ENCODE measurements around the gene EPYC.

Gene EPYC

GRCh38 chr12:90999966-91000365 is 4.8 kb downstream of the EPYC start:
- ATAC-seq, result peak; percentile 61
- no peak for TF ChIP-seq PPARA (CRISPR knock-in tag; IDR thresholded peaks at IDR 0.05; ENCODE audit: borderline replicate concordance)
- no peak; the same call in 1 of the 2 replicates for TF ChIP-seq ISL1 (CRISPR knock-in tag; IDR thresholded peaks at IDR 0.05)
- TF ChIP-seq ZFP3 (CRISPR knock-in tag; IDR thresholded peaks at IDR 0.05), result no peak
- no peak for TF ChIP-seq RARB (CRISPR knock-in tag; IDR thresholded peaks at IDR 0.05)
- TF ChIP-seq ZFP30 (CRISPR knock-in tag; IDR thresholded peaks at IDR 0.05), result no peak
- no peak for TF ChIP-seq CSRNP3 (CRISPR knock-in tag; IDR thresholded peaks at IDR 0.05)
- TF ChIP-seq GLIS3 (CRISPR knock-in tag; IDR thresholded peaks at IDR 0.05), result no peak
- TF ChIP-seq ZC3H10 (CRISPR knock-in tag; IDR thresholded peaks at IDR 0.05), result no peak
- no peak for TF ChIP-seq TOX (CRISPR knock-in tag; IDR thresholded peaks at IDR 0.05; ENCODE audit: borderline replicate concordance)
- TF ChIP-seq CSDC2 (CRISPR knock-in tag; IDR thresholded peaks at IDR 0.05), result no peak
- no peak for TF ChIP-seq OSR1 (CRISPR knock-in tag; IDR thresholded peaks at IDR 0.05)

GRCh38 chr12:90999527-90999926 is 5.2 kb downstream of the EPYC start:
- no peak for TF ChIP-seq ZFP30 (CRISPR knock-in tag; IDR thresholded peaks at IDR 0.05)
- no peak for TF ChIP-seq CREB5 (CRISPR knock-in tag; IDR thresholded peaks at IDR 0.05; ENCODE audit: low read depth)
- TF ChIP-seq RARB (CRISPR knock-in tag; IDR thresholded peaks at IDR 0.05), result no peak
- TF ChIP-seq ISL1 (CRISPR knock-in tag; IDR thresholded peaks at IDR 0.05), result no peak; the same call in 1 of the 2 replicates
- TF ChIP-seq ESRRG (CRISPR knock-in tag; IDR thresholded peaks at IDR 0.05), result no peak
- TF ChIP-seq CSRNP3 (CRISPR knock-in tag; IDR thresholded peaks at IDR 0.05), result no peak
- no peak for TF ChIP-seq PPARA (CRISPR knock-in tag; IDR thresholded peaks at IDR 0.05; ENCODE audit: borderline replicate concordance)
- no peak for TF ChIP-seq CSDC2 (CRISPR knock-in tag; IDR thresholded peaks at IDR 0.05)
- TF ChIP-seq PATZ1 (CRISPR knock-in tag; IDR thresholded peaks at IDR 0.05; ENCODE audit: borderline replicate concordance), result no peak
- no peak for TF ChIP-seq ZC3H10 (CRISPR knock-in tag; IDR thresholded peaks at IDR 0.05)
- TF ChIP-seq OSR1 (CRISPR knock-in tag; IDR thresholded peaks at IDR 0.05), result no peak
- ATAC-seq, result no peak

GRCh38 chr12:90995010-90995409 is 9.8 kb downstream of the EPYC start:
- no peak for ATAC-seq
- no peak for TF ChIP-seq GLIS3 (CRISPR knock-in tag; IDR thresholded peaks at IDR 0.05)
- no peak for TF ChIP-seq PPARA (CRISPR knock-in tag; IDR thresholded peaks at IDR 0.05; ENCODE audit: borderline replicate concordance)
- no peak for TF ChIP-seq CSRNP3 (CRISPR knock-in tag; IDR thresholded peaks at IDR 0.05)
- no peak for TF ChIP-seq PATZ1 (CRISPR knock-in tag; IDR thresholded peaks at IDR 0.05; ENCODE audit: borderline replicate concordance)
- TF ChIP-seq RARB (CRISPR knock-in tag; IDR thresholded peaks at IDR 0.05), result no peak
- no peak for TF ChIP-seq TOX (CRISPR knock-in tag; IDR thresholded peaks at IDR 0.05; ENCODE audit: borderline replicate concordance)

GRCh38 chr12:90991952-90992465 is 12.8 kb downstream of the EPYC start:
- no peak for TF ChIP-seq PPARA (CRISPR knock-in tag; IDR thresholded peaks at IDR 0.05; ENCODE audit: borderline replicate concordance)
- no peak for TF ChIP-seq SNAI2 (CRISPR knock-in tag; IDR thresholded peaks at IDR 0.05)
- TF ChIP-seq ZNF70 (CRISPR knock-in tag; IDR thresholded peaks at IDR 0.05), result no peak
- no peak for TF ChIP-seq TSHZ2 (CRISPR knock-in tag; IDR thresholded peaks at IDR 0.05)
- no peak for TF ChIP-seq CREB5 (CRISPR knock-in tag; IDR thresholded peaks at IDR 0.05; ENCODE audit: low read depth)
- TF ChIP-seq ARNTL (CRISPR knock-in tag; IDR thresholded peaks at IDR 0.05; ENCODE audit: borderline replicate concordance, low read depth), result no peak
- no peak for ATAC-seq

Data from SK-N-SH treated with all-trans-retinoic acid at 6 μM for 48 hours (cell line).